Keratinocyte (primary cell): ENCODE data around the gene RFX7.

Experiments
- CTCF ChIP-seq, 3 experiments: IDR thresholded peaks in 1 of 3; conservative IDR thresholded peaks in 1 of 3; optimal IDR thresholded peaks in 1 of 3; 2 replicates in 2 of 3; 3 replicates in 1 of 3; pipeline versions ENCODE3 to v1.5.1; 2011; ENCODE audit warnings: low read length in 3 of 3, mild to moderate bottlenecking in 3 of 3, moderate library complexity in 2 of 3, control low read depth in 1 of 3, inconsistent platforms in 1 of 3; ENCODE audit not compliant: insufficient read depth in 2 of 3; ENCODE audit errors: extremely low read depth in 1 of 3
- EZH2 ChIP-seq: IDR thresholded peaks from one replicate; pipeline ENCODE4 v1.6.1; 2012; ENCODE audit warnings: inconsistent platforms, mild to moderate bottlenecking, low read length, moderate library complexity

- no peak for TF ChIP-seq CTCF (optimal IDR thresholded peaks at IDR 0.05 in 1 of 3, IDR thresholded peaks at IDR 0.05 in 1 of 3, conservative IDR thresholded peaks at IDR 0.05 in 1 of 3; ENCODE audit: extremely low read depth in 1 of 3, insufficient read depth in 2 of 3, low read length in 3 of 3)
- no peak for TF ChIP-seq EZH2
Observed at GRCh38 chr15:56156877-56157276, 86.8 kb downstream of the RFX7 start.
